Smooth muscle cell (in vitro differentiated cells): Measurements from ENCODE around the gene LLGL2. TPM values are rescaled to one million over a fixed set of nuclear protein-coding genes. Genes with fewer than 3 reads are reported as not detected.

Experiments used
- DNase-seq: peaks from one replicate; lab custom pipeline; 2025; ENCODE audit not compliant: unreplicated experiment; lab: John Stamatoyannopoulos, UW
- H2AFZ ChIP-seq: fragments of 200-600 bp; sonication (generic); 2 replicates; pipeline ENCODE4 v1.6.0; 2016; ENCODE audit warnings: antibody characterized with exemption, low read depth, mild to moderate bottlenecking
- H3F3A ChIP-seq: fragments of 200-600 bp; sonication (generic); 2 replicates; pipeline ENCODE4 v1.6.0; 2017; ENCODE audit warnings: antibody characterized with exemption, low read depth
- H3K27ac ChIP-seq: fragments of 200-600 bp; sonication (generic); 2 replicates; pipeline ENCODE4 v1.5.1; 2016; ENCODE audit warnings: low read depth, mild to moderate bottlenecking
- H3K27me3 ChIP-seq: fragments of 200-600 bp; sonication (generic); 2 replicates; pipeline ENCODE4 v1.6.1; 2016; ENCODE audit warnings: low read depth, mild to moderate bottlenecking
- H3K36me3 ChIP-seq: fragments of 200-600 bp; sonication (generic); 2 replicates; pipeline ENCODE4 v1.5.1; 2016; ENCODE audit warnings: low read depth
- H3K4me1 ChIP-seq: fragments of 200-600 bp; sonication (generic); 2 replicates; pipeline ENCODE4 v1.5.1; 2016; ENCODE audit warnings: low read depth
- H3K4me2 ChIP-seq: fragments of 200-600 bp; sonication (generic); 2 replicates; pipeline ENCODE4 v1.6.0; 2016; ENCODE audit warnings: mild to moderate bottlenecking
- H3K4me3 ChIP-seq: fragments of 200-600 bp; sonication (generic); 2 replicates; pipeline ENCODE4 v1.5.1; 2016; ENCODE audit warnings: mild to moderate bottlenecking
- H3K79me2 ChIP-seq: fragments of 200-600 bp; sonication (generic); 2 replicates; pipeline ENCODE4 v1.6.0; 2016; ENCODE audit warnings: low read depth, mild to moderate bottlenecking
- H3K9ac ChIP-seq: fragments of 200-600 bp; sonication (generic); 2 replicates; pipeline ENCODE4 v1.6.0; 2016; ENCODE audit warnings: low read depth
- H3K9me3 ChIP-seq: fragments of 200-600 bp; sonication (generic); replicated peaks from 2 replicates; pipeline ENCODE4 v1.5.1; 2016; ENCODE audit warnings: low read depth
- H4K20me1 ChIP-seq: fragments of 200-600 bp; sonication (generic); 2 replicates; pipeline ENCODE4 v1.6.0; 2016; ENCODE audit warnings: low read depth
- CTCF ChIP-seq: fragments of 200-600 bp; sonication (generic); IDR thresholded peaks from 2 replicates; pipeline ENCODE4 v1.5.1; 2017; ENCODE audit warnings: borderline replicate concordance, mild to moderate bottlenecking, antibody characterized with exemption; ENCODE audit not compliant: insufficient read depth, poor library complexity, severe bottlenecking
- WGBS: methylation state at CpG from one replicate; pipeline ENCODE4 v1.1.7; 2016; ENCODE audit warnings: low lambda C conversion rate; 5-methylcytosine and 5-hydroxymethylcytosine counted together
- polyA plus RNA-seq: library from polyadenylated mRNA; unstranded; fragments of >200 nt; fragmentation: Nextera tagmentation; extraction: Ambion mirVana; gene quantifications from 2 replicates; pipeline ENCODE4 v1.2.1, GENCODE V29; 2016
- total RNA-seq: library from RNA; depleted of rRNA; stranded (reverse); fragments of >200 nt; gene quantifications from 2 replicates; pipeline ENCODE4 v1.2.3, GENCODE V29; 2014

LLGL2 gene
- total and polyA plus RNA-seq, 2 experiments from 2014 or later: 9.9 to 12.7 TPM

DNA sequence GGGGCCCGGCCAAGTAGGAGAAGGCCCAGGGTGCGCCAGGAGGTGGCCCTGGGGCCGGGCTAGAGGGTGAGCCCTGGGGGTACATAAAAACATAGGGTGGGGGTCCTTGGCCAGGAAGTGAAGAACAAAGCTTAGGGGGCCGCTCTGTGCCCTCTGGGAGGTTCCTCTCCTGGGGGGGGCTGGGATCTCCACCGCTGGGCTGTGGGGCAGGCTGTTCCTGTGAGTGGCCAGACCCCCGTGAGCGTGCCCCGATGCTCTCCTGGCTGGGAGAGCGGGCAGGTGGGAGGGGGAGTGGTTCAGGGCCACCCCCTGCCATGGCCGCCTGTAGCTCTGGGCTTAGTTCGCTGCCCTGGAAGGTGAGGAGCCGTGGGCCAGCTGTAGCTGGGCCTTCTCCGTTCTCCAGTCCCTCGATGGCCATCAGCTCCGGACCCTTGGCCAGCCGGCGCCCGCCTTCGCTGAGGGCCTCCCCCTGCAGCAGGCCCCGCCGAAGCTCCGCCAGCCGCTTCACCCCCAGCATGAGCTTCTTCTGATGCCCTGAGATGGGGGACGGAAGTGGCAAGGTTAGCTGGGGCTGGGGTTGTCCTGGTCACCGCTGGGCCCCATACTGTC, 22.7 kb upstream of the LLGL2 start:
- Histone ChIP-seq H3K27ac (no peak overlapping the region), H3K36me3 (no peaks in the 10 kb centered on the region), H3K9me3 (no peaks in the 10 kb centered on the region), H4K20me1 (peaks cover 7% of the 10 kb centered on the region), H2AFZ (no peak overlapping the region), H3K4me3 (no peak overlapping the region), H3K4me1 (no peaks in the 10 kb centered on the region), H3K27me3 (no peaks in the 10 kb centered on the region), H3F3A (no peaks in the 10 kb centered on the region), H3K4me2 (no peak overlapping the region), H3K79me2 (no peaks in the 10 kb centered on the region), H3K9ac (no peak overlapping the region)
- 95% methylated on average over 15 of the region's 25 CpGs for WGBS
- DNase-seq: no peak
- TF ChIP-seq CTCF: no peak

GRCh38 chr17:75503337-75503950, 22.1 kb upstream of the LLGL2 start:
- no peaks in the 10 kb centered on the region for H3K4me1 ChIP-seq
- 92% methylated on average over 22 of the region's 23 CpGs for WGBS
- H3K4me2 ChIP-seq: no peak overlapping the region
- TF ChIP-seq CTCF: no peak
- no peak overlapping the region for H3K9ac ChIP-seq
- DNase-seq: no peak
- no peaks in the 10 kb centered on the region for H3F3A ChIP-seq
- no peaks in the 10 kb centered on the region for H3K9me3 ChIP-seq
- H3K4me3 ChIP-seq: no peak overlapping the region
- H3K79me2 ChIP-seq: no peaks in the 10 kb centered on the region
- H3K27me3 ChIP-seq: no peaks in the 10 kb centered on the region
- peaks cover 13% of the 10 kb centered on the region for H4K20me1 ChIP-seq
- H2AFZ ChIP-seq: no peak overlapping the region
- H3K27ac ChIP-seq: no peak overlapping the region
- no peaks in the 10 kb centered on the region for H3K36me3 ChIP-seq

DNA sequence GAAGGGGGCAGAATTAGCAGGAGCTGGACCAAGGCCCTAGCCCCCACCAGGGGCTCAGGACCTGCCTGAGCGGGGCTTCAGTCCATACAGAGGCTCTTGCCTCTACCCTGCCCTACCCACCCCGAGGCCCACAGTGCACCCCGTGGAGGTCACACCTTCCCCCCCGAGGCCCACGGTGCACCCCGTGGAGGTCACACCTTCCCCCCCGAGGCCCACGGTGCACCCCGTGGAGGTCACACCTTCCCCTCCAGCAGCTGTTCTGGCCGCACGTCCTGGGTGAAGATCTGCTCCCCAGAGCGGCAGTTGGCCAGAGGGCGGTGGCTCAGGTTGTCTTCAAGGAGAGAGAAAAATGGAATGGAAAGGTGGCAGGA, 21.5 kb upstream of the LLGL2 start:
- peaks cover 18% of the 10 kb centered on the region for H4K20me1 ChIP-seq
- H3K9me3 ChIP-seq: no peaks in the 10 kb centered on the region
- H3K4me2 ChIP-seq: no peak overlapping the region
- 92% methylated on average over 12 of the region's 13 CpGs for WGBS
- no peak overlapping the region for H2AFZ ChIP-seq
- no peaks in the 10 kb centered on the region for H3F3A ChIP-seq
- H3K4me3 ChIP-seq: no peak overlapping the region
- no peak for DNase-seq
- H3K27ac ChIP-seq: no peak overlapping the region
- H3K4me1 ChIP-seq: no peaks in the 10 kb centered on the region
- H3K9ac ChIP-seq: no peak overlapping the region
- no peaks in the 10 kb centered on the region for H3K27me3 ChIP-seq
- no peaks in the 10 kb centered on the region for H3K79me2 ChIP-seq
- TF ChIP-seq CTCF: no peak
- H3K36me3 ChIP-seq: no peaks in the 10 kb centered on the region
